Stimulated activated CD4-positive, alpha-beta T cell treated with anti-CD3 and anti-CD28 coated beads, Interleukin-2, amount 100 ng/mL, for 24 hours (primary cell): ENCODE measurements around the gene CEP57L1.

Experiments used
- DNase-seq, 2 donors: peaks; one replicate each; pipeline ENCODE4 v3.0.0-alpha.2; 2020

CEP57L1 gene

DNA sequence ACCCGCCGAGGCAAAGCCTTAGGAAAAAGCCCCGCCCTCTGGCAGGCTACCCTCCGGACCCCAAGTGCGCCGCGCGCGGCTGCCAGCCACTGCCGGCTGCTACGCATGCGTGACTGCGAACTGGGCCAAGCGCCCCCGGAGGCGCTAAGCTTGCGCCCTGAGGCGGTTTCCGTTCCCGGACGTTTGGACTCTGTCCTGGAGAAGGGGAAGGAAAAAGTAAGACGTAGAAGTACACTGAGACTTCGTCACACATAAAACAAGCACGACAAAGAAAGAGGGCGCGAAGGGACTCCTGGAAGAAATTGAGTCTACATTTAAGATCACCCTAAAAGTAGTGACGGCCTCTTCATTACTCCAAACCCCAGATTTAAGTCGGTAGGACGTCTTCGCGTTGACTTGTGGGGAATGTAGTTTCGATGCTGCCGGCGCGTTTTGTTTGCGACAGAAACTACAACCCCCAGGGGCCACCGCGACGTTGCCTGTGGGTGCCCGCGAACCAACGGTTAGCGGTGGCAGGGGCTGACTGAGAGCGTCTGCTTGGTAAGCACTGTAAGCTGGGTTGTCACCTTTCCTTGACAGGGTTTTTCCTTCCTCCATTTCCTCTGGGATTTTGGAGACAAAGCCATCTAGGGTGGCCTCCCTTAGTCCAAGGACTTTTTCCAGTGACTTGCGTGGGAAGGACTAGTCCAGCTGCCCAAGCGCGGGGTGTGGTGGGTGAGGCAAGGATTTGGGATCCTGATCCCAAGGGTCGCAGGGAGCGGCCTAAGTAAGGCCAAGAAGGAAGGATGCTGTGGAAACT lies at the start of gene CEP57L1:
CEP57L1 (plus strand) TSS at position 472 of the 799 bp plus-strand sequence. CDS start 49,715 bp downstream, outside the sequence.
- peak; percentile 93 for DNase-seq

DNA sequence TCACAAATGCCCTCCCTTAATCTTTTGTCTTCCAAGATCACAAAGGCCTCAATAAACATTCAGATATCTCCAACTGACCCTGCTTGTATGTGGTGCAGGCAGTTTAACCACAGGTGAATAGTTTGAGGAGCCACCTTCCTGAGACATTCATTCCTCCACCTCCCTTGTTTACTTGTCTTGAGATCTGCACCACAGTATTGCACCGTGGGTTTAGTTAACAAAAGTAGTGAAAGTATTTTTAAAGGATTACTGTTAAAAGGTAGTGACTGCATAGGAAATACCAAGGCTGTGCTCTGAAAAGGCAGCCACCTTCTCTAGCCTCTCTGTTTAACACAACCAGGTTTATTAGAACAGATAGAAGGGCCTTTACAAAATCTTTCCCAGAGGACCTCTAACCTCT lies 47.1 kb upstream of the CEP57L1 start:
- no peak for DNase-seq

DNA sequence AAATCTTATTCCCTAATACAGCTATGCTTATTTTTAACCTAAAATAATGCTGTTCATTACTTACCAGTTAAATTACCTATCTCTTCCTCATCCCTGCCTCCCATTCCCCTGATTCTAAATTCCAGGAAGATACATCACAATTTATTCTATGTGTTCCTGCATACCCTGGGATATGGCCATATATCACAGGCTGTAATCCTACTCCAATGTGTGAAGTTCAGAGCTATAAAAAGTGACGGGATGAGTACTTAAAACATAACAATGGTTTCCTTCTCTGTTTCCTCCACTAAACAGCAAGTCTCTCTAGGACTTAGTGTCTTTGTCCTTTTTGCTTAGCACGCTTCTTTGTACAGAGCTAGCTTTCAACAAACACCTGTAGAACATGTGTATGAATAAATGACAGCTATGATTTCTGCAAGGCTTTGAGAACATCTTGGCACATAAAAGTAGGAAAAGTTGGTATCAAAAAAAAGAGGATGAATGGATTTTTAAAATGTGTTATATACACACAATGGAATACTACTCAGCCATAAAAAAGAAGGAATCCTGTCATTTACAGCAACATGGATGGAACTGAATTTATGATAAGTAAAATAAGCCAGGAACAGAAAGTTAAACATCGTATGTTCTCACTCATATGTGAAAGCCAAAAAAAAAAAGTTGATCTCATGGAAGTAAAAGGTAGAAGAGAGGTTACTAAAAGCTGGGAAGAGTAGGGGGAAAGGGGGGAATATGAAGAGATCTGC lies 46.5 kb upstream of the CEP57L1 start:
- no peak for DNase-seq

DNA sequence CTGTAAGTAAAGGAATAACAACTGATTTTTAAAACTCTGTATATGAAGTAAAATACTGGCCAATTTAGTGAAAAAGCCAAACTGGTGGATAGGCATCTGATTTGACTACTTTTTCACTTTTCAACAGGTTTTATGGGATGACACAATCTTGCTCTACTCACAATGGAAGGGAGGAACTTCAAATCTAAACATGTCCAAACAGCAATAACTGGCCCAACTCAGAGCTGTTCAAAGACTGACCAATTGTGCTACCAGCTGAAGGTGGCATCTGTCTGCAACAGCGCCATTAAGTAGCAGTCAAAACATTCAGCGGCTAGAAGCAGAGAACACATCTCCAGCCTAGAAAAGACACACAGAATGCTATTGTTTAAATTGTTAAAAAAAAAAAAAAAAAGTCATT lies 45.3 kb upstream of the CEP57L1 start:
- DNase-seq = no peak

DNA sequence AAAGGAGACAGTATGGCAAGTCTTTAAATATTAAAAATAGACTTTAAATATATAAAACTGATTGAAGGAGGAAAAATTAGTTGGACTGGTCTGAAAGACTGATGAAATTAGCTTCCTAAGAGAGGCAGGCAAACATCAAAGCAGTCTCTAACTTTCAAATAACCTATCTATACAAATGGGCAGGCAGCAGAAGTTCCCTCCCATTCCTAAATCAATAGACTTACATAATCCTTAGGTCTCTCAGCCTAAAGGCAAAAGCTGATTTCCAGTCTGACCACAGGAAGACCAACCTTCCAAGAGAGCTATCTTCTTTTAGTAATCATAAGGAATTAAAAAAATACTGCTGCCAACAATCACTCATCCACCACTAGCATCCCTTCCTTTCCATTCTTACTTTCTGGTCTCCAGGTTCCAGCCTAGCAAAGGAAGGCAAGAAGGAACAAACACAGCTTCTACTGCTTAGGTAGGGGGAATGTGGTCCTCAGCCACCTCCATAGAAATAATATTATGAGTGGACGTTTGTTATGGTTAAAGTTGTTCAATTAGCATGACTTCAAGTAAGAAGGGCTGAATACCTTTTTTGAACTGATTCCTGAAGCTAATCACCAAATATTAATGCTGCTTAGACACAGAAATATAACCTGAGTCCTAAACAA lies 44.7 kb upstream of the CEP57L1 start:
- no peak for DNase-seq

DNA sequence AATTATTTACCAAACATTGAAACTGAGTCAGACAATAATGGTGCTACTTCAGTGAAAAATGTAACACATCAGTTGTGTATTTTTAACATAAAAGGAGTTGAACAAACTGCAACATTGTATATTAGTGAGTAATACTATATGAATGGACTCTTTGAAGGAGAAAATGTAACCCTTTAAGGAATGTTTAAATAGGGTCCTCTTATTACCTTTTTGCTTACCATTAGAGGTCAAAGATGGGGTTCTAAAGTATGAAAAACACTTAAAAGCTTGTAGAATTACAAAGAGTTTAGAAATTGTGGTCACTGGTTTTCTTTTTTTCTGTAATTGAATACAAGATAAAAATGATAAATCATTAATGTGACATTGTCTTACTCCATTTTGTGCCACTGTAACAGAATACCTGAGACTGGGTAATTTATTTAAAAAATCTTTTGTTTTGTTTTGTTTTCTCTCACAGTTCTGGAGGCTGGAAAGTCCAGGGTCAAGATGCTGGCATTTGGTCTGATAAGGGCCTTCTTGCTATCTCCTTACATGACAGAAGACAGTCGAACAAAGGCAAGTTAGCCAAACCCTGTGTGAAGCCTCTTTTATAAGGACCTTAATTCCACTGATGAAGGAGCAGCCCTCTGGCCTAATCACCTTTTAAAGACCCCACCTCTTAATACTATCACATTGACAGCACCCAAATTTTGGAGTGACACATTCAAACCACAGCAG lies 43.8 kb upstream of the CEP57L1 start:
- DNase-seq = no peak

DNA sequence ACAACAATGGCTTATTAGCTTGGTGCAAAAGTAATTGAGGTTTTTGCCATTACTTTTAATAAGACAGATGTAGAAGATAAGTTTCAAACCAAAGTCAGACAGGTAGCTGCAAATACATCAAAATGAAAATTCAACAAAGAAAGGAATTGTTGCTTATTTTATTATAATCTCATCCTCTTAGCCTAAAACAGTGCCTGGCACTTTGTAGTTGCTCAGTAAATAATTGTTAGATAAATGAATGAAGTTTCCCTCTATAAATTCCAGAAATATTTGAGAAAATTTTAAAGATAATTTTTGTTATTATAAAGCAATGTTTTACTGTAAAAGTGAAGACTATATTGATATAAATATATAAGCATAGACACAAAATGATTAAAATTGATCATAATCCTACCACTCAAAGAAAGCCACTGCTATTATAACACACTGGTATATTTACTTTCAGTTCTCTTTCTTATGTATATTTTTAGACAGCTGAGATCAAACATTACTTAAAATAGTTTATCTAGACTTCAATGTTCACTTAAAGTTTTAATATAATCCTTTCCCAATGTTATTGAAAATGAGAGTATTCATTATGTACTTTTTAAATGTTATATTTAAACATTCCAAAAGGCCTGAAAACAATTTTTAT lies 43.2 kb upstream of the CEP57L1 start:
- no peak for DNase-seq

DNA sequence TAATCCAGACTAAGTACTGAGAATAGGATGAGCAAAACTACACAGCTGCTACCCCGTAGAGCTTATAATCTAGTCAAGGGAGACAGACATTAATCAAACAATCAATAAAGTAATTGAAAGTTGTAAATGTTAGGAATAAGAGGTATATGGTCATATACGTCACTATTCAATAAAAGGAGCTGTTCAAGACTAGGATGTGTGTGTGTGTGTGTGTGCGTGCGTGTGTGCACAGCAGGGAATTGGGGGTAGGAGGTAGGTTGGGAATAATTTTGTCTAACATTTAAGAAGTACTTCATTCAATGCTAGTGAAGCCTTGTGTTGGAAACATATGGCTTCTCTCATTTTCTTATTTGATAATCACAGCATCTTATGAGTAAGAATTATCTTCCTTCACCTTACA lies 42.5 kb upstream of the CEP57L1 start:
- no peak for DNase-seq

DNA sequence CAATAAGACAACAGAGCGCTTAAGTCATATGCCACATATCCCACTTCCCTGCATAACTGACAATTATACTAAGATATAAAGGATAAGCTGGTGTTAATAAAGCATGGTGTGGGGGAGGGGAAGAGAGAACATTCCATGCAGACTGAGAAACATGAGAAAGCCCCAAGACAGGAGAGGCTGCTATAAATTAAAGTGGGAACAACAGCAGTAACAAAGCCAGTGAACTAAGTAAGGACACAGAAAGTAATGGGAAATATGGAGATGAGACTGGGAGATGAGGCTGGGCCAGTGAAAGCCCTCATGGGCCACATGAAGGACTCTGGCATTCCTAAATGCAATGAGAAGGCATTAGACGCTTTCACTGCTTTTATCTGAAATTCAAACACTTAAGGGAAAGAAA lies 42.0 kb upstream of the CEP57L1 start:
- DNase-seq = no peak

DNA sequence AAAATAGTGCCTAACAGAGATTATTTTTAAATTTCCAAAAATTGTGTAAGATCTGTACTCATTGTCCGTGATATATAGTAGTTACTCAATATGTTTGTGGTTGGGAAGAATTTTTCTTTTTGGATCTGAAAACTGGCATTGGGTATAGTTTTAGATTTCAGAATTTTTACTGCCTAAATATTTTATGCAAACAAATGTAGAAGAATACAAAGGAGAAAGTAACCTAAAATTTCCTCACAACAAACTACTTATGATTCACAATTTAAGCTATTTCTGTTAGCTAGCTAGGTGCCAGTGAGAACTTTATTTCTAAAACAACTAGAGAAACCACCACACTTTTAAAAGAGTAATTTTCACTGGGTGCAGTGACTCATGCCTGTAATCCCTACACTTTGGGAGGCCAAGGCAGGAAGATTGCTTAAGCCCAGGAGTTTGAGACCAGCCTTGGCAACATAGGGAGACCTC lies 39.5 kb upstream of the CEP57L1 start:
- DNase-seq = no peak

DNA sequence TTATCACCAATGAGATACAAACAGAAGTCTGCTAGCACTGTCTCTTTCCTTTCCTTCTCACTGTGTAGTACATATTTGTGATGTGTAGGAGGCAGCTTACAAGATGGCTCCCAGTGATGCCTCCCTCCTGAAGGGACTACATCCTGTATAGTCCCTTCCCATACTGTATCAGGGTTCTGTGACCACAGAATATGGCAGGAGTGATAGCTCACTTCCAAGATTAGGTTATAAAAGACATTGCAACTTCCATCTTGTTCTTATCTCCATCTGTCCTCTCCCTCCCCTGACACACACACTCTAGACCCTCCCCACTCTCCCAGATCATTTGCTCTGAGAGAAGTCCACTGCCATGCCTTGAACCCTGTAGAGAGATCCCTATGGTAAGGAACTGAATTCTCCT lies 38.6 kb upstream of the CEP57L1 start:
- DNase-seq = no peak

DNA sequence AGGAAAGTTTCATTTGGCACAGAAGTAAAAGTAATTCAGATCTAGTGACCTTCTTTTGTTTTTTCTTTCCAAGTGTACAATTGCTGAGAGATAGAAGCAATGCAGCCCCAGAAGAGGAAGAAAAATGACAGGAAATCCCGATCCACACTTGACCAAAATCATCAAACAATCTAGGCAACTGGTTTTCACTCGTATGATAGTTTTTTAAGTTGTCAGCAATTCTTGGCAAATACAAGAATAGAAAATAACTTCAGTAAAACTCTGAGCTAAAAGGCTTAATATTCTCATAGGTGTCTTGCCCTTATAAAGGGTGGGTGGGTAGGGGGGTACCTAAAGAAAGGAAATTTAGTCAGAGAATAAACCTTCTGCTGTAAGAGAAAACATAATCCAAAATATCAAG lies 36.7 kb upstream of the CEP57L1 start:
- no peak for DNase-seq

DNA sequence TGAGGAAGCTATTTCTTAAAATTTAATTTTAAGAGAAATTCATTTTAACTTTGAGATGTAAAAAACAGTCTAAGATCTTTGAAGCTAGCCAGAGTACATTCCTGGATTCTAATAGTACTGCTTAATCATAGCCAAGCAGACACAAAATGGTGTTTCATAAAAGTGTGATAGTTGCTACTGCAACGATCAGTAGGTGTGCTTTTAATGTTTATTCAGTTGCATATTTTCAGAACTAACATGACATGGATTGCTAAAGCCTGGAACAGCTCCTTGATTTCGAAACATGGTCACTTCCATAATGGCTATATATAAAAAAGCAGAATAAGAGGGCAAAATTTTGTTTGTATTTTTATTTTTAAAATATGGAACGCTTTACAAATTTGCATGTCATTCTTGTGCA lies 36.2 kb upstream of the CEP57L1 start:
- DNase-seq = no peak

DNA sequence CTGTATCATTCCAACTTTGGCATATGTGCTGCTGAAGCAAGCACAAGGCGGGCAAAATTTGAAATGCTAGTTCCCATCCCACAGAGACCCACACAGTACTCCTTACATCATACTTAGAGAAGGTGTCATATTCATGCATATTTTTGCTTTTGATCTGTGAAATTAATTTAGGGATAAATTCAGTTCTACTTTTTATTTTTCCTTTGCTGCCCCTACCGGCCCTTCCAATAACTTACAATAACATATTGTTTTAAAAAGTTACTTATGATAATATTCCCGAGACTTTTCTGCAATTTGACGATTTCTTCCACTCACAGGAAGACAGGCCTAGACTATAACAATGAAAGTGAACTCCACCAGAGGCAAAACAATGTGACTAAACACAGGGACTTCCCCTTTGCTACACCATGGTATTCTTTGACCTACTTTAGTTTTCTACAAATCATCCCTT lies 35.7 kb upstream of the CEP57L1 start:
- no peak for DNase-seq

DNA sequence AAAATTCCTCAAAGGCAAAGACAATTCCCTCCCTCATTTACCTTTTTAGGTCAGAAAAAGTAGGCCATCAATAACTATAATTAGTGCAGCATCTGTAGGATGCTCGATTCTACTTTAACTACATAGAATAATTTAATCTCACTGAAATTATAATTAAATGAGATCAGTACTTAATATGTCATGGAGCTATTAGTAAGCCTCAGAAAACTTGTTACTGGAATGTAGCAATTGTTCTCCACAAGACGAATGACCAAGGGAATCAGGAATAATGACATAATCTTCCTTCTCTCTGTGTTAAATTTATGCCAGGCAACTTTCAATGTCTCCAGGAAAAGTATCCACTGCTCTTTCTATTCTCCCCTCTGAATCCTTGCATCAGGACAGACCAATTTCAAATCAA lies 34.7 kb upstream of the CEP57L1 start:
- no peak for DNase-seq

DNA sequence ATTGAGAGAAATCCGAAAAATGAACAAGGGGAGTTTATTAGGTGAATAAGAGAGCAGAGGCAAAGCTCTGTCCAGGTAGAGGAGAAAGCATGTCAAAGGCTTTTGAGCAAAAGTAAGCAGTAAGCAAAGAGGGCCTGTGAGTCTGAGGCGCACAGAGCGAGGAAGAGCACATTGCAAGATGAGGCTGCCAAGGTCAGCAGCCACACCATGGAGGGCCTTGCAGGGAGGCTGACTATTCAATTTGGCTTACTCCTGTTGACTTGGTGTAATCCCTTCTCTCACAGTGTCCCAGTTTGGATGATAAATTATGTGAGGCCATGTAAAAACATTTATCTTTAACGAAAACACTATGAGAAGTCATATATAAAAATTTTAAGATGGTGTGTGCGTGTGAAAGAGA lies 33.1 kb upstream of the CEP57L1 start:
- no peak for DNase-seq

DNA sequence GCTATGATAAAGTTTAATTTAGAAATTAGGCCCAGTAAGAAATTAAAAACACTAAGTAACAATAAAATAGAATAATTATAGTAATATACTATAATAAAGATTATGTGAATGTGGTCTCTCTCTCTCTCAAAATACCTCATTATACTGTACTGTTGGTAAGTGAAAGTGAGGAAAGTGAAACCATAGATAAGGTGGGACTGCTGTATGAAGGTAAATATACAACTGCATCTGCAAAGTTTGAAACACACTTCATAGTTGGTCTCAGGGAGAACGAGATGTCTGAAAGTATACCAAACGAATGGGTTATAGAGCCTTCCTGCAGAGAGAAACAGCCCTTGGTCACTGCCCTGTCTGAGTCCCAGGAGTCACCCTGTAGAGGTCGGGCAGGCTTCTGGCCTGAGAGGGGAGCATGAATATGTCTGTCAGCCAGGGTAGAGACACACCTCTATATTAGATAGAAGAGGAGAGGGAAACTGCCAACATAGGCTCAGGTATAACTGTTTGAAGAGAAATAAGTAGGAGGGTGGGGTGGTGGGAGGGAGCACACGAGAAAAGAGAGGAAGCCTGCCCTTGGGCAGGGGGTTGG lies 32.4 kb upstream of the CEP57L1 start:
- DNase-seq = no peak

DNA sequence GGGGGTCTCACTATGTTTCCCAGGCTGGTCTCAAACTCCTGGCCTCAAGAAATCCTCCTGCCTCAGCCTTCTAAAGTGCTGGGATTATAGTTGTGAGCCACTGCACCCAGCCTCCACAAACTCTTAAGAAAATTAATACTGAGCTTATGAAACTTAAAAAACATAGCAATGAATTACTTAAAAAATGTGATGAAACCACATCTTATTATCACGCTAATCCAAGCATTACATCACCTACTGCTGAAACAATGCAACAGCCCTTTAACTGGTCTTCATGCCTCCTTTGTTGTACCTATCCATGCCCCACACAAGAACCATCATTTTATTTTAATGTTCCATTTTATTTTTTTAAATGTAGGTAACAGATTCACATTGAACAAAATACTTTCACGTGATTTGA lies 25.6 kb upstream of the CEP57L1 start:
- DNase-seq = no peak

DNA sequence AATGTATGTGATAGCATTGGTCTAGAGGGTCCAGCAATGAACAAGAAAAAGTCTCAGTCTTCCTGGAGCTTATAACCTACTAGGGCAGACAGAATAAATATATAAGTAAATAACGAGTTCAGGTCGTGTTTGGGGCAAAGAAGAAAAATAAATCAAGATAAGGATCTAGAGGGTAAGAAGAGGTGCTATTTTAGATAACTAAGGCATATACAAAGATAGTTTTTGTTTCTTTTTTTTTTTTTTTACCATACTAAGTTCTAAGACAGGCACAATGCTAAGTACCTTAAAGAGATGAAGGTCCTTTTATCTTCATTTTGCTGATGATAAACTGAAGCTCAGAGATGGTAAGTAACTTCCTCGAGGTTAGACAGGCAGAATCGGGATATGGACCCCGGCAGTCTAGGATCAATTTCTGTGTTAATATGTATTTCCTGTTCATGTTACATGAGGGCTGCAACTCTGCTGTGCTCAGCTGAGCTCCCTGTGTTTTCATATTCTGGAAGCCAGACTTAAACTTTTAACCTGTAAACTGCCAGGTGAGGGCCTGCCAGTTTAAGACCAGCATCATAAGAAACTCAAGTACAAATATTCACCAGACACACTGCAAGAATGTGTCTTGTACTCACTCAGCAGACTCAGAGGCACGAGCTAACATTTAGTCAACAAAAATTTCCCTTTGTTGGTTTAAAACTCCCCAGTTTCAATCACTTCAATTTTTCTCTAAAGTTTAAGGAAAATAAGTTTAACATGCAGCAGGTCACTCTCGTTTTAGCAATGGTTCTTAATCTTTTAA lies 24.0 kb upstream of the CEP57L1 start:
- DNase-seq = no peak

DNA sequence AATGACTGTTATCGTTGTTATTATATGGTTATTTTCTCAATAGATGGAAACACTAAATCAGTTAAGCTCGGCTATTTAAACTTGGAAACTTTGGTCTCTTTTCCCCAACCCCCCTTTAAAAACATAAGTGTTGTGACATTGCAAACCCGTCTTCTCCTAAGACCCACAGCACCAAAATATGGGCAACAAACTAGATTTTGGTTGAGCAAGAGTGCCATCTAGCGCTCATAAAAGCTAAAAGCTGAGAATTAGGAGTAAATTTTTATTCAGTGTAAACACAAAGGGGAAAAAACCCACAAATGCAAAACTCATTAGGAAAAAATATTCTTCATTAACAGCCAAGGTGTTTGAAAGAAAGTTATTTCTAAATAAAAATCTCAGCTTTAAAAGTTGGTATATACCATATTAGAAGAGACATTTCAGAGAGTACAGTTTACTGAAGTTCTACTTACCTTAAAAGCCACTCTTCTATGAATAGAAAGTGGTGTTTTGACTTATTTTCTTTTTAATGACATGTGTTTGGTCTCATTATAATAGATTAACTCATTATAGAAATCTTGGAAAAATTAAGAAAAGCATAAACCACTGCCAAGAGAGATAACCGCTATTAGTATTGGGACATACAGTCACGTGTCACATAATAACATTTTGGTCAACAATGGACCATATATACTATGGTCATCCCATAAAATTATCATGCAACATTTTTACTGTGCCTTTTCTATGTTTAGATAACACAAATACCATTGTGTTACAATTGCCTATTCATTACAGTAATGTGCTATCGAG lies 21.8 kb upstream of the CEP57L1 start:
- DNase-seq = peak; percentile 12 to 49

DNA sequence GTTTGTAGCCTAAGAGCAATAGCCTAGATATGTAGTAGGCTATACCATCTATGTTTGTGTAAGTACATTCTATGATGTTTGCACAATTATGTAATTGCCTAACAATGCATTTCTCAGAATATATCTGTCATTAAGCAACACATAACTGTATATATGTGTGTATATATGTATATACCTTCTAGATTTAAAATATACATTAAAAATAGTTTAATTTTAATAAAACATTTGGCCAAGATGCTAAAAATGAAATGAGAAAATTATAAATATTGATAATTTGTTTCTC lies 21.2 kb upstream of the CEP57L1 start:
- no peak for DNase-seq
